GM12878 (cell line): ENCODE data around the gene GSTT4. TPM values are rescaled to one million over a fixed set of nuclear protein-coding genes. Genes with fewer than 3 reads are reported as not detected.
A peak's percentile ranks its signal among the peaks of the same experiment; 100 is the strongest.
"Not testable (repeated sequence)": the region's sequence is repeated elsewhere in the genome, so short reads cannot be mapped to it uniquely, and the experiment has no call there.

Experiments used
- ATAC-seq: fragments of 200-7000 bp; cut with Tn5 transposase; 3 replicates; pipeline ENCODE4 v1.9.1; 2020; ENCODE audit warnings: mild to moderate bottlenecking, moderate library complexity
- BruUV-seq: library from RNA; stranded (reverse); fragments of 400-500 nt; replicated peaks from 2 replicates; lab custom pipeline; 2021; lab: Mats Ljungman, UMichigan
- CTCF ChIA-PET: fragments of 300-600 bp; sonication (Branson Sonifier 250); formaldehyde crosslinking; extraction: SDS; loops from one replicate; lab custom pipeline; 2021; ENCODE audit warnings: inconsistent platforms; lab: Yijun Ruan, JAX
- POLR2A ChIA-PET: fragments of 350-600 bp; formaldehyde crosslinking; extraction: SDS; loops from one replicate; lab custom pipeline; 2021; ENCODE audit warnings: inconsistent platforms; lab: Charles Lee
- RAD21 ChIA-PET: fragments of 300-600 bp; sonication (Branson Sonifier 250); formaldehyde crosslinking; loops from one replicate; lab custom pipeline; 2023; ENCODE audit warnings: antibody characterized with exemption; ENCODE audit not compliant: unreplicated experiment; lab: Charles Lee
- SMC1A ChIA-PET: fragments of 300-600 bp; sonication (Branson Sonifier 250); formaldehyde crosslinking; loops from one replicate; lab custom pipeline; 2023; ENCODE audit not compliant: unreplicated experiment, uncharacterized antibody; lab: Charles Lee
- DNase-seq: peaks from one replicate; pipeline ENCODE4 v3.0.0-alpha.2; 2011; ENCODE audit warnings: low read depth, low spot score
- FAIRE-seq: peaks from 3 replicates; lab custom pipeline; 2011; peaks lifted over from hg19 to GRCh38; lab: Jason Lieb, UNC
- H2AFZ ChIP-seq: 2 replicates; pipeline ENCODE4 v1.6.0; 2011; ENCODE audit warnings: low read depth, low read length, control low read depth; ENCODE audit not compliant: control insufficient read depth
- H3K27ac ChIP-seq: 2 replicates; pipeline ENCODE4 v1.5.1; 2011; ENCODE audit warnings: control low read depth; ENCODE audit not compliant: control insufficient read depth, insufficient read depth
- H3K27me3 ChIP-seq, 2 experiments: replicated peaks in 1 of 2; 2 replicates each; pipeline versions ENCODE4 v1.6.0 to v1.6.1; 2011; ENCODE audit warnings: low read length in 1 of 2; ENCODE audit not compliant: control insufficient read depth in 2 of 2, insufficient read depth in 2 of 2
- H3K36me3 ChIP-seq, 2 experiments: 2 replicates each; pipeline ENCODE4 v1.5.1; 2011; ENCODE audit warnings: low read length in 1 of 2; ENCODE audit not compliant: control insufficient read depth in 2 of 2, insufficient read depth in 2 of 2
- H3K4me1 ChIP-seq: 2 replicates; pipeline ENCODE4 v1.6.1; 2011; ENCODE audit warnings: mild to moderate bottlenecking, low read length, moderate library complexity, mixed read lengths; ENCODE audit not compliant: control insufficient read depth, insufficient read depth
- H3K4me2 ChIP-seq: 2 replicates; pipeline ENCODE4 v1.6.0; 2011; ENCODE audit warnings: control low read depth; ENCODE audit not compliant: control insufficient read depth, insufficient read depth
- H3K4me3 ChIP-seq: fragments of 200-600 bp; sonication (generic); 2 replicates; pipeline ENCODE4 v1.5.1; 2016
- H3K79me2 ChIP-seq: 2 replicates; pipeline ENCODE4 v1.6.0; 2011; ENCODE audit warnings: low read length; ENCODE audit not compliant: control insufficient read depth, insufficient read depth
- H3K9ac ChIP-seq: 2 replicates; pipeline ENCODE4 v1.8.0; 2011; ENCODE audit warnings: low read length, control low read depth, mixed read lengths; ENCODE audit not compliant: control insufficient read depth, insufficient read depth
- H3K9me3 ChIP-seq: replicated peaks from 3 replicates; pipeline ENCODE4 v1.5.1; 2011; ENCODE audit warnings: mild to moderate bottlenecking, low read length; ENCODE audit not compliant: control insufficient read depth, insufficient read depth
- H4K20me1 ChIP-seq: 2 replicates; pipeline ENCODE4 v1.6.0; 2011; ENCODE audit not compliant: control insufficient read depth, insufficient read depth
- BCL3 ChIP-seq: IDR thresholded peaks from 2 replicates; pipeline ENCODE4 v1.6.1; 2011; ENCODE audit warnings: borderline replicate concordance, low read depth, mild to moderate bottlenecking, moderate library complexity, low read length; ENCODE audit not compliant: insufficient read depth, poor library complexity, severe bottlenecking
- WGBS: methylation state at CpG from one replicate; pipeline ENCODE4 v1.1.6; 2016; ENCODE audit warnings: low lambda C conversion rate; ENCODE audit not compliant: insufficient replicate concordance, insufficient coverage; ENCODE audit errors: missing lambda C conversion rate; 5-methylcytosine and 5-hydroxymethylcytosine counted together
- in situ Hi-C: fragments of 300-500 bp; cut with MboI; formaldehyde crosslinking; loops from 9 replicates; pipeline ENCODE4 v1.14.3; 2018; ENCODE audit warnings: mixed read lengths
- intact Hi-C: fragments of 100-400 bp; cut with micrococcal nuclease; formaldehyde crosslinking; loops from one replicate; pipeline ENCODE4 v1.14.2; 2022; ENCODE audit not compliant: unreplicated experiment
- polyA plus RNA-seq, 11 experiments: library from polyadenylated mRNA; depleted of rRNA in 4 of 11; unstranded in 6 of 11; stranded (reverse) in 5 of 11; fragments of >200 nt; fragmentation: Nextera tagmentation in 4 of 11; fragmentation: Illumina TruSeq in 1 of 11; extraction: Ambion mirVana in 4 of 11; extraction: Trizol in 1 of 11; gene quantifications; 1 replicate in 1 of 11; 2 replicates in 10 of 11; pipeline versions ENCODE4 v1.2.1 to v1.2.3, GENCODE V29; 2011 to 2016; ENCODE audit warnings: inconsistent platforms in 2 of 11, missing spikeins in 2 of 11, low read depth in 1 of 11
- total RNA-seq, 4 experiments: library from RNA; depleted of rRNA in 3 of 4; stranded (reverse); fragments of >200 nt in 3 of 4; fragmentation: Illumina TruSeq in 1 of 4; extraction: Trizol in 1 of 4; gene quantifications; 2 replicates each; pipeline versions ENCODE4 v1.2.1 to v1.2.3, GENCODE V29; 2013 to 2021

Gene GSTT4
- total and polyA plus RNA-seq, 10 of the 15 experiments (the other 5 are each of a cell fraction or from before 2014, with no cell fraction given), result not detected

GRCh38 chr22:23954193-23954990, 50.9 kb downstream of the GSTT4 start:
- H3K4me1 ChIP-seq, RAD21 ChIA-PET, H3K36me3 ChIP-seq, FAIRE-seq, H2AFZ ChIP-seq, H3K27ac ChIP-seq, H4K20me1 ChIP-seq, H3K4me2 ChIP-seq, SMC1A ChIA-PET, H3K9ac ChIP-seq, POLR2A ChIA-PET, H3K4me3 ChIP-seq, H3K27me3 ChIP-seq, CTCF ChIA-PET, DNase-seq, H3K79me2 ChIP-seq, H3K9me3 ChIP-seq, ATAC-seq, BruUV-seq: not testable (repeated sequence)
- TF ChIP-seq BCL3, result peak; percentile 78
- intact Hi-C loops, result loop anchor here (10.0 kb wide), 2 partner anchors 220 to 290 kb away; partner anchors contain the start of gene GGT5
- WGBS, result 50% methylated on average over 8 of the region's 8 CpGs
- in situ Hi-C loops, result loop anchor here (5.0 kb wide), 1 partner anchor 218 kb away; no protein-coding TSS in a partner anchor

- H3K4me3 ChIP-seq, ATAC-seq, DNase-seq, H3K27ac ChIP-seq, BruUV-seq, H3K79me2 ChIP-seq, H3K9ac ChIP-seq, SMC1A ChIA-PET, H3K36me3 ChIP-seq, H3K4me1 ChIP-seq, H3K4me2 ChIP-seq, POLR2A ChIA-PET, H2AFZ ChIP-seq, H3K9me3 ChIP-seq, FAIRE-seq, RAD21 ChIA-PET, H4K20me1 ChIP-seq, CTCF ChIA-PET, H3K27me3 ChIP-seq: not testable (repeated sequence)
- in situ Hi-C loops (loop anchor here (5.0 kb wide), 1 partner anchor 219 kb away; no protein-coding TSS in a partner anchor), intact Hi-C loops (loop anchor here (10.0 kb wide), 2 partner anchors 221 to 291 kb away; partner anchors contain the start of gene GGT5)
- 40% methylated on average over 4 of the region's 4 CpGs for WGBS
These were observed 51.8 kb downstream of the GSTT4 start for GRCh38 chr22:23953485-23953884.

- FAIRE-seq, H3K9me3 ChIP-seq, H4K20me1 ChIP-seq, H3K79me2 ChIP-seq, DNase-seq, H3K36me3 ChIP-seq, H3K9ac ChIP-seq, POLR2A ChIA-PET, H3K27me3 ChIP-seq, ATAC-seq, H2AFZ ChIP-seq, H3K4me2 ChIP-seq, SMC1A ChIA-PET, H3K27ac ChIP-seq, H3K4me3 ChIP-seq, BruUV-seq, RAD21 ChIA-PET, H3K4me1 ChIP-seq: not testable (repeated sequence)
- CTCF ChIA-PET, result interaction anchor here (0.7 kb wide), 1 partner anchor 83 kb away, joined by 4 read pairs; no protein-coding TSS in a partner anchor
- in situ Hi-C loops, result loop anchor here (5.0 kb wide), 1 partner anchor 219 kb away; no protein-coding TSS in a partner anchor
- whole genome bisulfite sequencing, result 53% methylated on average over 11 of the region's 11 CpGs
- intact Hi-C loops, result loop anchor here (10.0 kb wide), 2 partner anchors 222 to 292 kb away; partner anchors contain the start of gene GGT5
These were observed 52.4 kb downstream of the GSTT4 start for GRCh38 chr22:23952794-23953405.
